Trophoblast cell (in vitro differentiated cells and primary cell): Measurements from ENCODE around the gene MICALL2.
A peak's percentile ranks its signal among the peaks of the same experiment; 100 is the strongest.

Source experiments
- DNase-seq, 2 donors: peaks; one replicate each; pipeline ENCODE4 v3.0.0-alpha.2; 2016
- H2AFZ ChIP-seq: 2 replicates; pipeline ENCODE4 v1.6.1; 2013; ENCODE audit warnings: low read length, moderate library complexity, mild to moderate bottlenecking; ENCODE audit not compliant: insufficient read depth, poor library complexity
- H2AK5ac ChIP-seq: 2 replicates; pipeline ENCODE4 v1.6.1; 2013; ENCODE audit warnings: mild to moderate bottlenecking, low read length
- H2BK120ac ChIP-seq: 2 replicates; pipeline ENCODE4 v1.6.1; 2013; ENCODE audit warnings: low read length, mild to moderate bottlenecking, moderate library complexity; ENCODE audit not compliant: insufficient read depth, poor library complexity
- H2BK12ac ChIP-seq: 2 replicates; pipeline ENCODE4 v1.6.1; 2013; ENCODE audit warnings: mild to moderate bottlenecking, low read length, moderate library complexity
- H2BK5ac ChIP-seq: 2 replicates; pipeline ENCODE4 v1.6.1; 2013; ENCODE audit warnings: low read length, low read depth, moderate library complexity, mild to moderate bottlenecking; ENCODE audit not compliant: poor library complexity
- H3K14ac ChIP-seq: 2 replicates; pipeline ENCODE4 v1.6.1; 2013; ENCODE audit warnings: mild to moderate bottlenecking, low read length
- H3K18ac ChIP-seq: 2 replicates; pipeline ENCODE4 v1.6.1; 2013; ENCODE audit warnings: mild to moderate bottlenecking, low read length
- H3K23ac ChIP-seq: 2 replicates; pipeline ENCODE4 v1.6.1; 2013; ENCODE audit warnings: low read length
- H3K27ac ChIP-seq: 2 replicates; pipeline ENCODE4 v1.5.1; 2013; ENCODE audit warnings: low read depth, mild to moderate bottlenecking, inconsistent platforms, low read length, moderate library complexity
- H3K27me3 ChIP-seq: 2 replicates; pipeline ENCODE4 v1.6.1; 2013; ENCODE audit warnings: inconsistent platforms, mild to moderate bottlenecking, low read length, moderate library complexity; ENCODE audit not compliant: insufficient read depth
- H3K36me3 ChIP-seq, 2 experiments: 1 replicate in 1 of 2; 2 replicates in 1 of 2; pipeline ENCODE4 v1.6.1; 2013; ENCODE audit warnings: low read length in 2 of 2, mild to moderate bottlenecking in 2 of 2, moderate library complexity in 1 of 2; ENCODE audit not compliant: insufficient read depth in 2 of 2, control insufficient read depth in 1 of 2
- H3K4ac ChIP-seq: 2 replicates; pipeline ENCODE4 v1.6.1; 2013; ENCODE audit warnings: low read depth, mild to moderate bottlenecking, low read length, moderate library complexity
- H3K4me1 ChIP-seq, 2 experiments: 1 replicate in 1 of 2; 2 replicates in 1 of 2; pipeline ENCODE4 v1.6.1; 2013; ENCODE audit warnings: low read length in 2 of 2, mild to moderate bottlenecking in 2 of 2, moderate library complexity in 1 of 2; ENCODE audit not compliant: insufficient read depth in 2 of 2, control insufficient read depth in 1 of 2
- H3K4me2 ChIP-seq: 2 replicates; pipeline ENCODE4 v1.6.1; 2013; ENCODE audit warnings: inconsistent platforms, mild to moderate bottlenecking, low read length, moderate library complexity
- H3K4me3 ChIP-seq: 2 replicates; pipeline ENCODE4 v1.5.1; 2013; ENCODE audit warnings: mild to moderate bottlenecking, low read depth, low read length, inconsistent platforms
- H3K79me1 ChIP-seq: one replicate; pipeline ENCODE4 v1.6.1; 2013; ENCODE audit warnings: low read length
- H3K79me2 ChIP-seq: 2 replicates; pipeline ENCODE4 v1.6.1; 2013; ENCODE audit warnings: low read length, mild to moderate bottlenecking; ENCODE audit not compliant: control insufficient read depth, insufficient read depth, poor library complexity
- H3K9ac ChIP-seq: 2 replicates; pipeline ENCODE4 v1.6.1; 2013; ENCODE audit warnings: mild to moderate bottlenecking, low read length
- H3K9me3 ChIP-seq: 2 replicates; pipeline ENCODE4 v1.6.1; 2013; ENCODE audit warnings: low read depth, mild to moderate bottlenecking, control low read depth, inconsistent platforms, low read length; ENCODE audit not compliant: insufficient read depth
- H4K12ac ChIP-seq: 2 replicates; pipeline ENCODE4 v1.6.1; 2013; ENCODE audit warnings: low read depth, mild to moderate bottlenecking, low read length, moderate library complexity
- H4K8ac ChIP-seq: 2 replicates; pipeline ENCODE4 v1.6.1; 2013; ENCODE audit warnings: low read depth, mild to moderate bottlenecking, low read length, moderate library complexity
- H4K91ac ChIP-seq: one replicate; pipeline ENCODE4 v1.6.1; 2013; ENCODE audit warnings: low read depth, mild to moderate bottlenecking, low read length, moderate library complexity
- WGBS: extraction: QIAGEN DNeasy Blood & Tissue Kit; methylation state at CpG from one replicate; pipeline ENCODE4 v1.1.7; 2013; ENCODE audit warnings: missing lambda C conversion rate; ENCODE audit not compliant: insufficient read length, insufficient coverage; ENCODE audit errors: extremely low coverage; 5-methylcytosine and 5-hydroxymethylcytosine counted together

Gene MICALL2

GRCh38 chr7:1412322-1413261 is 46.7 kb downstream of the MICALL2 start:
- H3K36me3 ChIP-seq = no peaks in the 10 kb centered on the region
- no peak overlapping the region for H4K8ac ChIP-seq
- peak overlapping the region; percentile 31 for H3K4me2 ChIP-seq
- no peak overlapping the region for H2AK5ac ChIP-seq
- no peaks in the 10 kb centered on the region for H3K27me3 ChIP-seq
- H3K79me2 ChIP-seq = no peaks in the 10 kb centered on the region
- H2BK12ac ChIP-seq = no peak overlapping the region
- H2BK120ac ChIP-seq = no peak overlapping the region
- H2BK5ac ChIP-seq = no peak overlapping the region
- peak; percentile 64 to 89 for DNase-seq
- no peak overlapping the region for H4K91ac ChIP-seq
- H3K79me1 ChIP-seq = no peaks in the 10 kb centered on the region
- no CpG with 5 or more reads among the region's 65 CpGs for WGBS
- no peak overlapping the region for H3K23ac ChIP-seq
- peaks cover 0 to 4% of the 10 kb centered on the region in 2 experiments for H3K4me1 ChIP-seq
- H3K27ac ChIP-seq = no peak overlapping the region
- peaks cover 6% of the 10 kb centered on the region for H3K9me3 ChIP-seq
- H3K14ac ChIP-seq = no peak overlapping the region
- H3K4me3 ChIP-seq = peak overlapping the region; percentile 48
- no peak overlapping the region for H3K9ac ChIP-seq
- no peak overlapping the region for H3K18ac ChIP-seq
- no peak overlapping the region for H2AFZ ChIP-seq
- H3K4ac ChIP-seq = no peak overlapping the region
- no peak overlapping the region for H4K12ac ChIP-seq

GRCh38 chr7:1411414-1411813 is 47.9 kb downstream of the MICALL2 start:
- no peak overlapping the region for H2BK12ac ChIP-seq
- no CpG with 5 or more reads among the region's 28 CpGs for WGBS
- H3K79me2 ChIP-seq = no peaks in the 10 kb centered on the region
- peaks cover 6% of the 10 kb centered on the region for H3K9me3 ChIP-seq
- no peak overlapping the region for H2AK5ac ChIP-seq
- no peaks in the 10 kb centered on the region for H3K27me3 ChIP-seq
- no peak overlapping the region for H3K14ac ChIP-seq
- H2BK5ac ChIP-seq = no peak overlapping the region
- no peak overlapping the region for H4K91ac ChIP-seq
- H3K18ac ChIP-seq = no peak overlapping the region
- no peak overlapping the region for H3K4ac ChIP-seq
- peaks cover 0 to 4% of the 10 kb centered on the region in 2 experiments for H3K4me1 ChIP-seq
- no peak overlapping the region for H3K23ac ChIP-seq
- no peaks in the 10 kb centered on the region for H3K79me1 ChIP-seq
- H4K8ac ChIP-seq = no peak overlapping the region
- no peak overlapping the region for H3K27ac ChIP-seq
- no peaks in the 10 kb centered on the region for H3K36me3 ChIP-seq
- H3K4me3 ChIP-seq = no peak overlapping the region
- H3K4me2 ChIP-seq = no peak overlapping the region
- H2BK120ac ChIP-seq = no peak overlapping the region
- H3K9ac ChIP-seq = no peak overlapping the region
- DNase-seq = no peak
- no peak overlapping the region for H4K12ac ChIP-seq
- no peak overlapping the region for H2AFZ ChIP-seq

- H2BK12ac ChIP-seq = no peak overlapping the region
- no peaks in the 10 kb centered on the region for H3K27me3 ChIP-seq
- no peak overlapping the region for H3K4ac ChIP-seq
- no peaks in the 10 kb centered on the region for H3K36me3 ChIP-seq
- no peak for DNase-seq
- H4K91ac ChIP-seq = no peak overlapping the region
- no peak overlapping the region for H4K12ac ChIP-seq
- no peak overlapping the region for H3K4me2 ChIP-seq
- H4K8ac ChIP-seq = no peak overlapping the region
- H3K4me1 ChIP-seq = peaks cover 0 to 4% of the 10 kb centered on the region in 2 experiments
- H2AK5ac ChIP-seq = no peak overlapping the region
- no peak overlapping the region for H3K4me3 ChIP-seq
- WGBS = no CpG with 5 or more reads among the region's 12 CpGs
- H3K9ac ChIP-seq = no peak overlapping the region
- H3K18ac ChIP-seq = no peak overlapping the region
- no peak overlapping the region for H3K27ac ChIP-seq
- no peaks in the 10 kb centered on the region for H3K79me1 ChIP-seq
- H3K79me2 ChIP-seq = no peaks in the 10 kb centered on the region
- no peak overlapping the region for H3K14ac ChIP-seq
- no peak overlapping the region for H2AFZ ChIP-seq
- no peak overlapping the region for H2BK120ac ChIP-seq
- no peak overlapping the region for H3K23ac ChIP-seq
- H3K9me3 ChIP-seq = peaks cover 6% of the 10 kb centered on the region
- no peak overlapping the region for H2BK5ac ChIP-seq
Measured at GRCh38 chr7:1410992-1411391, 48.3 kb downstream of the MICALL2 start.

GRCh38 chr7:1409555-1409954 is 49.7 kb downstream of the MICALL2 start:
- no peak for DNase-seq
- H4K91ac ChIP-seq = no peak overlapping the region
- peaks cover 8% of the 10 kb centered on the region for H3K9me3 ChIP-seq
- no peaks in the 10 kb centered on the region for H3K27me3 ChIP-seq
- H3K36me3 ChIP-seq = no peaks in the 10 kb centered on the region
- H3K18ac ChIP-seq = no peak overlapping the region
- H2AK5ac ChIP-seq = no peak overlapping the region
- H3K79me1 ChIP-seq = no peaks in the 10 kb centered on the region
- H2AFZ ChIP-seq = no peak overlapping the region
- no peak overlapping the region for H2BK5ac ChIP-seq
- no peak overlapping the region for H3K4me3 ChIP-seq
- no peak overlapping the region for H2BK12ac ChIP-seq
- H3K79me2 ChIP-seq = no peaks in the 10 kb centered on the region
- WGBS = no CpG with 5 or more reads among the region's 7 CpGs
- no peak overlapping the region for H3K14ac ChIP-seq
- H4K8ac ChIP-seq = no peak overlapping the region
- H3K23ac ChIP-seq = no peak overlapping the region
- peaks cover 0 to 4% of the 10 kb centered on the region in 2 experiments for H3K4me1 ChIP-seq
- no peak overlapping the region for H3K4ac ChIP-seq
- H4K12ac ChIP-seq = no peak overlapping the region
- H2BK120ac ChIP-seq = no peak overlapping the region
- no peak overlapping the region for H3K4me2 ChIP-seq
- no peak overlapping the region for H3K27ac ChIP-seq
- H3K9ac ChIP-seq = no peak overlapping the region
